ENCODE results near the gene PDSS2.
"Not testable (repeated sequence)": the region's sequence is repeated elsewhere in the genome, so short reads cannot be mapped to it uniquely, and the experiment has no call there.

PDSS2 gene

GRCh38 chr6:107434812-107435211 is 24.6 kb downstream of the PDSS2 start:
- Histone ChIP-seq H3K9me3 (ENCODE audit: insufficient read depth, low read length, severe bottlenecking) (no peaks in the 10 kb centered on the region), H4K20me1 (ENCODE audit: insufficient read depth, low read length) (peaks cover 2% of the 10 kb centered on the region; the same call in 1 of the 2 replicates), H3K4me3 (ENCODE audit: low read depth in 1 of 2, low read length in 2 of 2) (no peak overlapping the region), H3K27me3 (ENCODE audit: insufficient read depth, low read length, poor library complexity) (no peaks in the 10 kb centered on the region), H2AFZ (ENCODE audit: low read depth, low read length) (no peak overlapping the region), H3K79me2 (ENCODE audit: insufficient read depth, low read length) (peaks cover 31% of the 10 kb centered on the region), H3K36me3 (ENCODE audit: insufficient read depth, low read length) (no peaks in the 10 kb centered on the region), H3K9ac (ENCODE audit: low read depth, low read length) (no peak overlapping the region), H3K4me1 (ENCODE audit: insufficient read depth, low read length) (no peaks in the 10 kb centered on the region), H3K4me2 (ENCODE audit: insufficient read depth, low read length) (no peak overlapping the region), H3K27ac (ENCODE audit: low read length) (no peak overlapping the region)
- no peak for TF ChIP-seq EZH2 (IDR thresholded peaks at IDR 0.05; ENCODE audit: borderline replicate concordance, low read depth, low read length, severe bottlenecking)
- TF ChIP-seq CTCF (IDR thresholded peaks at IDR 0.05; ENCODE audit: borderline replicate concordance, extremely low read depth, low read length, poor library complexity, severe bottlenecking): no peak
- ATAC-seq (ENCODE audit: insufficient read depth, low read depth): no peak
- DNase-seq: no peak

GRCh38 chr6:107425951-107426350 is 33.4 kb downstream of the PDSS2 start:
- peaks cover 18% of the 10 kb centered on the region for H3K9me3 ChIP-seq (ENCODE audit: insufficient read depth, low read length, severe bottlenecking)
- not testable (repeated sequence) for H3K36me3 ChIP-seq (ENCODE audit: insufficient read depth, low read length); DNase-seq; H2AFZ ChIP-seq (ENCODE audit: low read depth, low read length); H3K27ac ChIP-seq (ENCODE audit: low read length); H3K9ac ChIP-seq (ENCODE audit: low read depth, low read length); ATAC-seq (ENCODE audit: insufficient read depth, low read depth); H4K20me1 ChIP-seq (ENCODE audit: insufficient read depth, low read length); H3K4me1 ChIP-seq (ENCODE audit: insufficient read depth, low read length); H3K4me2 ChIP-seq (ENCODE audit: insufficient read depth, low read length); H3K27me3 ChIP-seq (ENCODE audit: insufficient read depth, low read length, poor library complexity); H3K4me3 ChIP-seq (ENCODE audit: low read depth in 1 of 2, low read length in 2 of 2)
- H3K79me2 ChIP-seq (ENCODE audit: insufficient read depth, low read length): peaks cover 14% of the 10 kb centered on the region

GRCh38 chr6:107423474-107423990 is 35.8 kb downstream of the PDSS2 start:
- H3K4me3 ChIP-seq (ENCODE audit: low read depth in 1 of 2, low read length in 2 of 2): no peak overlapping the region

More at GRCh38 chr6:107423474-107423990, 35.8 kb downstream of the PDSS2 start:
- no peak for DNase-seq
- no peak overlapping the region for H3K4me2 ChIP-seq (ENCODE audit: insufficient read depth, low read length)
- ATAC-seq (ENCODE audit: insufficient read depth, low read depth): no peak
- H3K27ac ChIP-seq (ENCODE audit: low read length): no peak overlapping the region
- H3K9ac ChIP-seq (ENCODE audit: low read depth, low read length): no peak overlapping the region
- H3K9me3 ChIP-seq (ENCODE audit: insufficient read depth, low read length, severe bottlenecking): peaks cover 18% of the 10 kb centered on the region
- H3K79me2 ChIP-seq (ENCODE audit: insufficient read depth, low read length): peaks cover 11% of the 10 kb centered on the region
- no peak overlapping the region for H2AFZ ChIP-seq (ENCODE audit: low read depth, low read length)
- peaks cover 9% of the 10 kb centered on the region; the same call in 1 of the 2 replicates for H3K36me3 ChIP-seq (ENCODE audit: insufficient read depth, low read length)
- no peaks in the 10 kb centered on the region for H3K4me1 ChIP-seq (ENCODE audit: insufficient read depth, low read length)
- TF ChIP-seq CTCF (IDR thresholded peaks at IDR 0.05; ENCODE audit: borderline replicate concordance, extremely low read depth, low read length, poor library complexity, severe bottlenecking): no peak
- no peak for TF ChIP-seq EZH2 (IDR thresholded peaks at IDR 0.05; ENCODE audit: borderline replicate concordance, low read depth, low read length, severe bottlenecking)
- no peaks in the 10 kb centered on the region for H4K20me1 ChIP-seq (ENCODE audit: insufficient read depth, low read length)
- no peaks in the 10 kb centered on the region for H3K27me3 ChIP-seq (ENCODE audit: insufficient read depth, low read length, poor library complexity)
